Fibroblast of skin of left biceps (primary cell): ENCODE results near the gene TAF10.
A peak's percentile ranks its signal among the peaks of the same experiment; 100 is the strongest.

Experiments used
- DNase-seq, 2 experiments: peaks; one replicate each; pipeline ENCODE4 v3.0.0-alpha.2; 2013; ENCODE audit warnings: low read depth in 2 of 2

TAF10 gene

DNA sequence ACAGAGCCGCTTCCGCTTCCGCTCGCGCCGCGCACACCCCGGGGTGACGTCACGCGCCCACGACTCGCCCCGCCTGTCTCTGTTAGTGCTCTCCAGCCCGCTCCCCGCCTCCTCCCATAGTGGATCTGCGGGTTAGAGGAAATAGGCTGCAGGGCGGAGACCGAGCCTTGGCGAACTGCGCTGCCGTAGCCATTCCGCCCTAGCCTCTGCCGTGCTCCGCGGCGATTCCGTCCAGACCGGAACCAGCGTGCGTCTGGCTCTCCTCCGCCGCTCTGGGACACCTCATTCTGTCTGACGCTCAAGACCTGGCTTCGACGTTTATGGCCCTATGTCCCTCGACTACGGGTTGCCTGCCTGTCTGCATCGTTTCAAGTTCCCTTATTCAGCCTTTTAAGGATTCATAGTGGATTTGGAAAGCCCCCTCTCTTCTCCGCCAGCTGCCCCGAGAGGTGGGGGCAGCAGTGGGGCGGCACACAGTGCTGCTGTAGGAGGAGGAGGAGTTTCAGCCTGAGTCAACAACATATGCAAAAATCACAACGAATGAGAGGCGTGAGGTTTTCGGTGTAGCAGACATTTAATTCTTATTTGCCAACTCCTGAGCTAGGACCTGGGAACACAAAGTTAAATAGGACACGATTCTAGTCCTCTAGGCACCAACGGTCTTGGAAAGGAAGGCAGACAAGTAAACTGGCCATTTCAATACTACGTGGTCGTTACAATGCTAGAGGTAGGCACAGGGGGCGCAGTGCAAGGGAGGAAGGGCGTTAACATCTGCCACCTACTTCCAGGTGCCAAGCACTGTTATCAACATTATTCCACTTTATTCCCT is at the start of gene TAF10:
Gene TAF10 (minus strand): TSS at position 4 of the 829 bp plus-strand sequence. CDS start 27 bp downstream, outside the sequence.
- DNase-seq: peak; percentile 89

DNA sequence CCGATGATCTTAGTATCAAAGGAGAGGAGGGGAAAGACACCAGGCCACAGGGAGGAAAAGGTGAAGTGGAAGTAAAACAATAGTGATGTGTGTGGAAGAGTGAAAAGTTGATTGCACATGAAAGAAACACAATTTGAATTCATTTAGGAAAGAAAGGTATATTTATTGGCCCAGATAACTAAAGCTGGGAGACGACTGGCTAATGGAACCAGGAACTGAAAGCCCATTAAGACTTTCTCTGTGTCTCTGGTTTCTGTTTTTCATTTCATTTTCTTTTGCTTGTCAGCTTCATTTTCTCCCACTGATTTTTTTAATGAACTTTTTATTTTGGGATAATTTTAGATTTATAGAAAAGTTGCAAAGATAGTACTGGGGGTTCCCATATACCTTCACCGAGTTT is 48.7 kb upstream of the TAF10 start:
- DNase-seq: no peak

DNA sequence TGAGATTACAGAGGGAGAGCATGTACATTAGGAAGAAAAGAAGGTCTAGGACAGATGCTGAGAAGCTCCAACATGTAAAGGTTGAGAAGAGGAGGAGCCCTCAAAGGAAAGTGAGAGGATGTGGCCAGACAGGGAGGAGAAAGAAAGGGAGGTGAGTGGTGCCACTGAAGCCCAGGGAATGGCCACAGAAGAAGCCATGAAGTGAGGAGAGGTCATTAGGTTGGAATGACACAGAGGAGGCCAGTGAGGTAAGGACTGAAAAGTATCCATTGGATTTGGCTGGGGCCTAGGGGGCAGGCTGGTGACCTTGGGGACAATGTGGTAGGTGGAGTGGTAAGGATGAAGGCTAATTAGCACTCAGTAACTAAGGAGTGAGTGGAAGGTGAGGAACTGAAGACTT is 46.6 kb upstream of the TAF10 start:
- DNase-seq: no peak

DNA sequence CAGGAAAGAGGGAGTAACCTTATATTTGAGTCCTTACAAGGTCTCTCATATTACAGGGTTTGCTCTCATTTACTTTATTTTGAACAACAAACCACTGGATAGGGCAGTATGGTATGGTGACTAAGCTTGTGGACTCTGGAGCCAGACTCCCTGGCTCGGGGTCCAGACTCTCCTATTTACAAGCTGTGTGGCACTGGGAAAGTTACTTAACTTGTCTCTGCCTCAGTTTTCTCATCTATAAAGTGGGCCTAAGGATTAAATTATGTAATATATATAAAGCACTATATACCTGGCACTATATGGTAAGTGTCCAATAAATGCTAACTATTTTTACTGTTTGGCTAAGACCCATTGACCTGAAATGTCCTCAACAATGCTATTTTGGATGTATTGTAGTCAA is 45.3 kb upstream of the TAF10 start:
- no peak for DNase-seq

DNA sequence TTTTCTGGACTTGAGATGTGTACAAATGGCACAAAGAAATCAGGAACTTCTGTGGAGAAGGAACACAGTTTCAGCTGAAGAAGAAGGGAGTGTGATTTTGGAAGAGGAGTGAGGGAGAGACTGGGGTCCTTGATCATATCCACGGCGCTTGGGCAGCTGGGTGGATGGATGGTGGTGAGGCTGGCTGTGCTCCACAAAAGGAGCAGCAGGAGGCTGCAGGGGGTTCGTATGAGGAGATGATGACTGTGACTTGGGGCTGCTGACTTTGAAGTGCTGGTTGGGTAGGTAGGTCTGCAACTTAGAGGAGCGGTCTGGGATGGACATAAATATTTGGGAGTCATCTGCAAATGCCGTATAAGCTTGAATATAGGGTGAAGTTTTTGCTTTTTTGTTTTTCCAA is 44.9 kb upstream of the TAF10 start:
- no peak for DNase-seq

DNA sequence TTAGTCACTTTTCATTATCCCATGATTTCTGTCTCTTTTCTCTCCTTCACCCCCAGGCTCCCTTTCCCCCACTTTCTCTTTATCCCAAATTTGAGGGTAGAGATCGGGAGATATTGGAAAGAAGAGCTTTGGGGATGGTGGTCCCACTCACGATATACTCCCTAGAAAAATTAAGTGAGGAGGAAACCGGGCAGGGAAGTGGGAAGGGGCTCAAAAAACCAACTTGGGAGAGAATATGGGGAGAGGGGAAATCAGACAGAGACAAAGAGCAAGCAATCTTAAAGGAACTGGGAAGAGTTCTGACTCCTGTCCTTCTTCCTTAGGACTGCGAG is 44.5 kb upstream of the TAF10 start:
- no peak for DNase-seq

DNA sequence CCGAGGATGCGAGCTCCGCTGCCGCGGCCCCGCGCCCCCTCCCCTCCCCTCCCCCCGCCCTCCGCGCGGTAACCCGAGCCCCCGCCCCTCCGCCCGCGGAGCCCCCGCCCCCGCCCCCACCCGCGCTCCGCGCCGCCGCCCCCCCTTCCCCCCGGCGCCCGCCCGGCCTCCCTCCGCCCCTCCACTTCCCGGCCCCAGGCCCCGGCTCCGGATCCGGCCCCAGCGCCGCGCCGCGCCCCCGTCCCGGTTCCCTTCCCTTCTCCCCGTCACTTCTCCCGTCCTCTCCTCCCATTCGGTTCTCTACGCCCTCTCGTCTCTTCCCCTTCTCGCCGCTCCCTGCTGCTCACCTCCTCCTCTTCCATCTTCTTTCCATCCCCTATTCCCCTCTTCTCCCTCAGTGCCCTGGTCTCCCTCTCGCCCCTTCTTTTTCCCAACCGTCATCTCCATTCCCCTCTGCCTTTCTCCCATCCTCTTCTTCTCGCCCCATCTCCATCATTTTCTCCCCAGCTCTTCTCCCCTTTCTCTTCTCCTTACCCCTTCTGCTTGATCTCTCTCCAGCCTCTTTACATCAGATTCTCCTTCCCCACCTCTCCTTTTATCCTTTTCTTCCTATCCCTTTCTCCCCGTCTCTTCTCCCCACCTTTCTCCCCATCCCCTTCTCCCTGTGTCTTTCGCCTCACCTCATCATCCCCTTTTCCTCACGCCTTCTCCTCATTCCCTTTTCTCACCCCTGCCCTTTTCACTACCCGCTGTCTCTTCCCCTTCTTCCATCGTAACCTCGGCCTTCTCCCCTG is 44.0 kb upstream of the TAF10 start, which contains the start of gene DCHS1:
Gene DCHS1 (minus strand): TSS at position 20 of the 794 bp plus-strand sequence. CDS start 14,196 bp downstream, outside the sequence.
- no peak for DNase-seq

DNA sequence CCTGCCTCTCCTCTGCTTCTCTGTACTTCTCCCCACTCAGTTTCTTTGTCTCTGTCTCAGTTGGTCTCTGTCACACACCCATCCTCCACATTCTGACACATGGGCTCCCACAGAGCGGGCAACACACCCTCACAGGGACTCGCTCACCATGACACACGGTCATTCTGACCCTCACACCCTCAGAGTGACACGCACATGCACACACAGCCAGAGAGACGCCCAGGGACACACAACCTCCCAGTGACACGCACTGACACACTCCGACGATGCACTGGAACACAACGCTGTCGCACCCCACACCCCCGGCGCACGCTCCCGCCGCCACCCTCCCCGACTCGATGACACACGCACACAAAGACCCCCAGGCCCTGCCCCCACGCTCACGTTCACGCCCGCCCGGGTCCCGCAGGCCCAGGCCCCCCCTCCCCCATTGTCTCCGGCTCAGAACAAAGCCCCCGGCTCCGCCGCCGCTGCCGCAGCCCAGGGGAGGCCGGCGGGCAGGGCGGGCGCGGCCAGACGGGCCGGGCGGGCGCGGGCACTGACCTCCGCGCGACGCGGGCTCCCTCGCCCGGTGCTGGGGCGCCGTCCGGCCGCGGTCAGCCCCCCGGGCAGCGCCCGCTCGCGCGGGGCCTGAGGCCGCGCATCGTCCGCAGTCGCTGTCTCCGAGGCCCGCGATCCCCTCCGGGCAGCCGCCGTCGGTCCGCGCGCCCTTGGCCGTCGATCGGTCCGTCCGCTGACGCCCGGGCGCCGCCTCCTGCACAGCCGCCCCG is 43.2 kb upstream of the TAF10 start:
- DNase-seq: no peak

DNA sequence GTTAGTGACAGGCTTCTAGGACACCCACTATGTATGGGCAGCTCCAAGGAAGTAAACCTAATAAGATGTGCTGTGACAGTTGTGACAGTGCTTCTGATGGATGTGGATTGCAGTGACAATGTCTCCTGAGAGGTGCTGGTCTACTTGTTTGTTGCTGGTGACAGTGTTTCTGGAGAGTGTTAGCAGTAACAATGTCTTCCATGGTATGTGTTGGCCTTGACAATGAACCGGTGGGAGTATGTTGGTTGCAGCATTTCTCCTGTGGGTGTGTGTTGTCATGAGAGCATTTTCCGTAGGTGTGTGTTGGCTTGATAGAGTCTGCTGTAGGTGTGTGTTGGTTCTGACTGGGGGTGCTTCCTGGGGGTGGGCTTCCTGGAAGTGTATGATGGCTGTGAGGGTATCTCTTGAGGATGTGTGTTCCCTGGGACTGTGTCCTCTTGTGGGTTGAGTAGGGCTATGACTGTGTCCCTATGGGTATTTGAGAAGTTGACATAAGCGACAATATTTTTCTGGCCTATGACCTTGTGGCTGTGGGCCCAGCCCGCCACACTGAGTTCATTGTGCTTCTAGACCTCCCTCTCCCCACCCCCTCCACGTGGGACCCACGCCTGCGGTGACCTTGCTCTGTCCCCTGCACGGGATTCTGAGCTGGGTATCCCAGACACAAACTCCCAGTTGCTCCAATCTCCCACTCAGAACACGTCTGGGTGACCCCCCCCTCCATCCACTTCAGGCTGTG is 42.4 kb upstream of the TAF10 start:
- DNase-seq: no peak

DNA sequence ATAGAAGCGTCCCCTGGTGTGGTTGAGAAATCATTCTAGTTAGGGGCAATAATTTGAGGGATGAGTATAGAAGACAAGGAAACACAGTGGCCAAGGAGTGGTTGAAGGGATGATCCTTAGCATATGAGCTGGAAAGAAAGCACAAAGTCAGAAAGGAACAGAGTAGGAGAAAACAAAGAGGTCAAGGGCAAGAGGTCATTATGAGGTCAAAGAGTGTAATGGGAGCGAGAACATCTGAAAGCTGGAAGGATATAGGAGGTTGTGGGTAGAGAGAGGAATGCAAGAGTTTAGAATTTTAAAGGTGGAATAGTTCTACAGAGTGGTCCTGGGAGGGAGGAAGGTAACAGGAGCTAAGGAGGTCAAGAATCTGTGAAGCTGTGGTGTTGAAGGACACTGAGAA is 41.6 kb upstream of the TAF10 start:
- no peak for DNase-seq

DNA sequence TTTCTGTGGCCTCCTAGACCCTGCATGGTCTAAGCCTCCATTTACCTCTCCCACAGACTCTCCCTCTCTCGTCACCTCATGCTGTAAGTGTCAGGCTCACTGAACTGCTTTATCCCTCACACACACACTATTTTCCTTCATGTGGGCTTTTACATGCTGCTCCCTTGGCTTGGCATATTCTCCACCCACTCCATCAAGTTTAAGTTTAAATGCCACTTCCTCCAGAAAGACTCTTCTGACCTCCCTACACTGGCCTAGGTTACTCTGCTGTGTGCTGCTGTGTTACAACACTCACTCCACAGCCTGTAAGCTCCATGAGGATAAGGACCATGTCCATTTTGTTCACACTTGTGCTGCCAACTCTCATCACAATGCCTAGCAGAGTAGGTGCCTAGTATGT is 41.1 kb upstream of the TAF10 start:
- no peak for DNase-seq

DNA sequence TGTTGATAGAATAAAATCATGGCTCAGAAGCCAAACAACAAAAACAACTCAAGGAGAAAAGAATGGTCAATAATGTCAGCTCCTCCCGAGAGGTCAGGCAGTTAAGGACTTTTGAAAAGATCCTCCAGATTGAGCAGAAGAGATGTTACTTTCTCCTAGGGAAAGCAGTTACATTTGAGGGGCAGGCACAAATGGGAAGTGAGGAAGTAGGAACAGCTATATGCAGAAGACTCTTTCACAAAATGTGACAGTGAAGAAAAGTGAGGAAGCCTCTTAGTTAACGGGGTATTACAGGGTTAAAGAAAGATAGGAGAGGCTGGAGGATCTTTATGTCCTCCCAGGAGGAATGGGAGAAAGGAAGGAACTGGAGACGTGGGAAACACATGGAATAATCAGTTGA is 40.2 kb upstream of the TAF10 start:
- DNase-seq: no peak

DNA sequence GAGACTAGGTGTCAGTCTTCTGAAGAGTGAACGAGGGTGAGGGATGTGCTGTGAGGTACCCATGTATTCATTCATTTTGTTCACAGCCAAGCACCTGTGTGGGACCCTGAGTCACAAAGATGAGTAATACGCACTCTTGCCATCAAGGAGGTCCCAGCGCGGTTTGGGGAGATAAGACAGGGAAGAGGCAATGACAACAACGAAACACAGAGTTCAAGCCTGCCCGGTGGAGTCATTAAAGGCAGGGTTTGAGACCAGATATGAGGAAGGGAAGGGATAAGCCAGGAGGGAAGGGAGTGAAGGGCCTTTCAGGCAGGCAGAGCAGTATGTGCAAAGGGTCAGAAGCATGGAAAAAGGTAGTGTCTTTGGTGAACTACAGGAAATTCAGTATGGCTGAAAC is 39.0 kb upstream of the TAF10 start:
- DNase-seq: no peak

DNA sequence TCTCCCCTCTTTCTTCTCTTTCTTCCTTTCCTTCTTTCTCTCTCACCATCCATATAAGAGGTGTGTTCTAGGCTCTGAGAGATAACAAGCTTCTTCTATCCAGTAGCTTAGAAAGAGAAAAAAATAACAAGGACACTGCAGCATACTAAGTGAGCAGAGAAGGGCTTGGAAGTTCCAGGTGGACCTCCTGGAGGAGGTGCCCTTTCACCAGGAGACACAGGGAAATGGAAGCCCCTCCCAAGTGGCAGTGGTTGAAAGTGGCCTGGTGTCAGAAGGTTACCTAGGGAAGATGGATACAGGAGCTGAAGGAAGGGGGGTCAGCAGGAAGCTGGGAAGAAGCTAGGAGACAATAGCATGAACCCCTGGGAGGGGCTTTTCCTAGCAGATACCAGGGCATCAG is 38.1 kb upstream of the TAF10 start:
- no peak for DNase-seq

DNA sequence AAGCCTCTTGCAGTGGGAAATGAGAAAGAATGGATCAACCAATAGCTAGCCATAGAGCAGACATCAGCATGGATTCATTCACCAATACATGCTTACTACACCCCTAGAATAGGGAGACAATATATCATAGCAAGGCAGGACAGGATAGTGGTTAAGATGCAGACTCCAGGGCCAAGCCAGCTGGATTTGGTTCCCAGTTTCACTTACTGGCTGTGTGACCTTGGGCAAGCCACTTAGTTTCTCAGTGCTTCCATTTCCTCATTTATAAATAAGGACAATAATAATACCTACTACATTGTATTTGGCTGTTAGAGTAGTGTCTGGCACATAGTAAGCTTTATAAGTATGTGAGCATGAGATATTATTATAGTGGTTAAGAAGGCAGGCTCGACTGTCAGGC is 36.5 kb upstream of the TAF10 start:
- no peak for DNase-seq

DNA sequence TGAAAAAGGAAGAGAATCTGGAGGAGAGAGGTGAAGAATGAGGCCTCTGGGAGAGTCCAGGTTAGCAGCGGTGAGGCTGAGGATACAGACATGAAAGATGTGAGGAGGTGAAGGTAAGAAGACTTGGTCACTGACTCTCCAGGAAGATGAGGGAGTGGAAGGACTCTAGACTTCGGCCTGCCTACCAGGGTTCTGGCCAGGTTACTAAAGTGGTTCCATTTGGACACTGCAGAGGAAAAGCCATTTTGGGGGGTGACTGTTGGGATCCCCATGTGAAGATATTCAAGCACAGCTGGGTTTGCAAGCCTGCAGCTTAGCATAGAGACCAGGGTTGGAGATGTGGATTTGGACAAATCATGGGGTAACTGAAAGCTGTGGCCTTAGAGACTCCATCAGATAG is 35.8 kb upstream of the TAF10 start:
- no peak for DNase-seq

DNA sequence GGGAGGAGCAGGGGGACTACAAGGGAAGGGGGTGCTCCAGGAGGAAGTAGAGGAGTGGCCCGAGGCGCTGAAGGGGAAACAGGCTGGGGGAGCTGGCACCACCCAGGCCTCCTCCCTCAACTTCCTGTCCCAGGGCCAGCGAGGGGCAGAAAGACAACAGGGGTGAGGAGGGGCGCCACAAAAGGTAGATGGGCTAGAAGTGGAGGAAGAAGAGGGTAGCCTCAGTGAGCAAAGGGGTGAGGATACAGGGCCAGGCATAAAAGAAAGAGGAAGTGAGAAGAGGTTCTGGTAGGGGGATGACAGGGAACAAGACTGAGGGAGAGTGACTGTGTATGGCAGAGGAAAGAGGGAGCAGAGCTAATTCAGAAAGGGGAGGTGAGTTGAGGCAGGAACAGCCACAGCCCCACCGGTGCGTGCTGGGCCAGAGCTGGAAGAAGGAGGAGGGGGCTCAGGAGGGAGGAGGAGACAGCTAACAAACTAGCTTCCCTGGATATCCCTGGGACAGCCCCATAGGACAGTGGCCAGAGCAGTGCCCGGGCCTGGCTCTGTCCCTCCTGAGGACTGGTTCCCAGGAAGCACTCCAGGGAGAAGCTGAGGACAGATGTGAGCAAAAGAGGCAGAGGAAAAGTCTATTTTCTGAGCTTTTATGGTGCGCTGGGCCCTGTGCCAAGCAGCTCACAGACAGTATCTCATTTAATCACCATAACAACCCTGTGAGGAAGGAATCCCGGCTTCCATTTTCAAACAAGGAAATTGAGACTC is 35.1 kb upstream of the TAF10 start:
- peak; percentile 33 to 34 for DNase-seq

DNA sequence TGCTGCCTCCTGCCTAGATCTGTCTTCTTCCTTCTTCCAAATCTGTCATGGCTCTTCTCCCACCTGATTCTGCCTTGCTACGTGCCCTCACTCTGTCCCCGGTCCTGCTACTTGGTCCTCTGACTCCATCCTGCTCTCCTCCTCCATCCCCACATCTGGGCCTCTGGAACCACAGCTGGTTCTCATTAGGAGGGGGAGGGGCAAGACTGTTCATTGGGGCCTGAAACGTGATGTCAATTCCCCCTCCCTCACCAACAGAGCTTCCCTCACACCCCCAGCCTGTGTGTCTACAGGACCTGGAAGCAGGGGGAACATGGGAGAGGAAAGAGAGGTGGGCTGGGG is 34.5 kb upstream of the TAF10 start:
- peak; percentile 76 to 79 for DNase-seq

DNA sequence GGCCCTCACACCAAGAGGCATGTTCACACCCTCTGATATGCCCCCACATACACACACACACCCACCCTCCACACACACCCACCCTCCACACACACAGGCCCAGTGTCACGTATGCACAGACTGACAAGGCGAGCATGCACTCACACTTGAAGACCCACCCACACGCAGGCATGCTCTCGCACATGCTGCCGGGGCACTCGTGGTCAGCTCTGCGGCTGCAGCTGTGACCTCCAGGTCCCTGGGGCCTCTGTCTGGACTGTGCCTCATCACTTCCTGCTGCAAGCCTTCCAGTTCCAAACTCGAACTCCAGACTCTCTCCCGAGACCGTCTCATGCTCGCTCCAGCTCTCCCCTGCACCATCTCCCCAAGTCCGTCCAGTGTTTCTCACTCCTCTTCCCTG is 34.1 kb upstream of the TAF10 start:
- DNase-seq: peak in 1 of 2 experiments; percentile 22

DNA sequence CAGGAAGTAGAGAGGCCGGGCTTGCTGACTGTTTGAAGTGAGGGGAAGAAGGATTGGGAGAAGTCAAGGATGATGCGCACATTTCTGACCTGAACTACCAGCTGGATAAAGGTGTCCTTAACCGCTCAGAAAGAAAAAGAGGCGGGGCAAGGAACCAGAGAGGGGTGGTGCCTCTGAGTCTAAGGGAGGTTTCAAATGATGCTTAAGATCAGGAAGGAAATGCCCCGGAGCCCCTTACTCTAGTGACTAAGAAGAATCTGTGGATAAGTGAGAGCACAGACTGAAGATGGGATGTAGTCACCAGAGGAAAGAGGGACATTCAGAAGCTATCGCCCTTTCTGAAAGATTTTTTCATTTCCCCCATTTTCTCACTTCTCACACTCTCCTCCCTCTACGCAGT is 30.9 kb upstream of the TAF10 start:
- DNase-seq: no peak
